ENCODE results near the gene PTPRF.

The PTPRF gene

DNA sequence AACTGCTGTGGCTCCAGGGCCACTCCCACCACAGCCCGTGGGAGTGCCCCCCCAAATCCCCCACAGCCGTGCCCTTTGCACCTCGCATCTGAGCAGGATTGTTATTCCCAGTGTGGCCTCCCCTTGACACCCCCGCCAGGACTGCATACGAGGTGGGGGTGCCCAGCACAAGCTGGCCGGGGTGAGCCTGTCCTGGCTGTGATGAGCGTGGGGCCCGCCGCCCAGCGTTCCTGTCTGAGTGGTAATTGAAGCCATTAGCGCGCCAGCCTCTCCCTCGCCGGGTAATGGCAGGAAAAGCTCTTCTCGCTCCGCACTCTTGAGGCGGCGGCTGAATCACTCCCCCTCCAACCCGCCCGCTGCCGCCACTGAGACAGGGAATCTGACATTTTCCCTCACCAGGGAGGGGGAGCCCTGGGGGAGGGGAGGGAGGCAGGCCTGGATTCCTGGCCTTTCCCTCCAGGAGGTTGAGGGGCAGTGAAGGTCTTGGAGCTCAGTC lies 27.7 kb downstream of the PTPRF start:
- no peak overlapping the region for H3K4me3 ChIP-seq (ENCODE audit: low read depth, low read length)
- no peak for DNase-seq (ENCODE audit: low read depth)
- TF ChIP-seq, protein P1, sequence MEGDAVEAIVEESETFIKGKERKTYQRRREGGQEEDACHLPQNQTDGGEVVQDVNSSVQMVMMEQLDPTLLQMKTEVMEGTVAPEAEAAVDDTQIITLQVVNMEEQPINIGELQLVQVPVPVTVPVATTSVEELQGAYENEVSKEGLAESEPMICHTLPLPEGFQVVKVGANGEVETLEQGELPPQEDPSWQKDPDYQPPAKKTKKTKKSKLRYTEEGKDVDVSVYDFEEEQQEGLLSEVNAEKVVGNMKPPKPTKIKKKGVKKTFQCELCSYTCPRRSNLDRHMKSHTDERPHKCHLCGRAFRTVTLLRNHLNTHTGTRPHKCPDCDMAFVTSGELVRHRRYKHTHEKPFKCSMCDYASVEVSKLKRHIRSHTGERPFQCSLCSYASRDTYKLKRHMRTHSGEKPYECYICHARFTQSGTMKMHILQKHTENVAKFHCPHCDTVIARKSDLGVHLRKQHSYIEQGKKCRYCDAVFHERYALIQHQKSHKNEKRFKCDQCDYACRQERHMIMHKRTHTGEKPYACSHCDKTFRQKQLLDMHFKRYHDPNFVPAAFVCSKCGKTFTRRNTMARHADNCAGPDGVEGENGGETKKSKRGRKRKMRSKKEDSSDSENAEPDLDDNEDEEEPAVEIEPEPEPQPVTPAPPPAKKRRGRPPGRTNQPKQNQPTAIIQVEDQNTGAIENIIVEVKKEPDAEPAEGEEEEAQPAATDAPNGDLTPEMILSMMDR (IDR thresholded peaks at IDR 0.05; ENCODE audit: low read depth, low read length, missing control alignments), result no peak

DNA sequence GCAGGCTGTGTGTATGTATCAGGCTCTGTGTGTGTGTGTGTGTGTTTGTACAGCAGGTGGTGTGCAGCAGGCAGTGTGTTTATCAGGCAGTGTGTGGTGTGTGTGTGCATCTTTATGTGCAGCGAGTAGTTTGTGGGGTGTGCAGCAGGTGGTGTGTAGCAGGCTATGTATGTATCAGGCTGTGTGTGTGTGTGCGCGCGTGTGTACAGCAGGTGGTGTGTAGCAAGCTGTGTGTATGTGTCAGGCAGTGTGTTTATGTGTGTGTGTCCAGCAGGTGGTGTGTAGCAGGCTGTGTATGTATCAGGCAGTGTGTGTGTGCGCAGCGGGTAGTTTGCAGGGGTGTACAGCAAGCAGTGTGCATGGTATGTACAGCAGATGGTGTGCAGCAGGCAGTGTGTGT lies 29.0 kb downstream of the PTPRF start:
- TF ChIP-seq, protein P1 (IDR thresholded peaks at IDR 0.05; ENCODE audit: low read depth, low read length, missing control alignments), result no peak
- DNase-seq (ENCODE audit: low read depth), result no peak
- H3K4me3 ChIP-seq (ENCODE audit: low read depth, low read length), result no peak overlapping the region

- no peak overlapping the region for H3K4me3 ChIP-seq (ENCODE audit: low read depth, low read length)
- TF ChIP-seq, protein P1 (IDR thresholded peaks at IDR 0.05; ENCODE audit: low read depth, low read length, missing control alignments), result no peak
- no peak for DNase-seq (ENCODE audit: low read depth)
Measured at GRCh38 chr1:43560286-43560685, 29.6 kb downstream of the PTPRF start.

- TF ChIP-seq, protein P1 (IDR thresholded peaks at IDR 0.05; ENCODE audit: low read depth, low read length, missing control alignments), result no peak
- H3K4me3 ChIP-seq (ENCODE audit: low read depth, low read length), result no peak overlapping the region
- no peak for DNase-seq (ENCODE audit: low read depth)
Measured at GRCh38 chr1:43563876-43564539, 33.3 kb downstream of the PTPRF start.

GRCh38 chr1:43564551-43565348 lies 34.1 kb downstream of the PTPRF start:
- DNase-seq (ENCODE audit: low read depth), result no peak
- H3K4me3 ChIP-seq (ENCODE audit: low read depth, low read length), result no peak overlapping the region
- TF ChIP-seq, protein P1 (IDR thresholded peaks at IDR 0.05; ENCODE audit: low read depth, low read length, missing control alignments), result no peak

DNA sequence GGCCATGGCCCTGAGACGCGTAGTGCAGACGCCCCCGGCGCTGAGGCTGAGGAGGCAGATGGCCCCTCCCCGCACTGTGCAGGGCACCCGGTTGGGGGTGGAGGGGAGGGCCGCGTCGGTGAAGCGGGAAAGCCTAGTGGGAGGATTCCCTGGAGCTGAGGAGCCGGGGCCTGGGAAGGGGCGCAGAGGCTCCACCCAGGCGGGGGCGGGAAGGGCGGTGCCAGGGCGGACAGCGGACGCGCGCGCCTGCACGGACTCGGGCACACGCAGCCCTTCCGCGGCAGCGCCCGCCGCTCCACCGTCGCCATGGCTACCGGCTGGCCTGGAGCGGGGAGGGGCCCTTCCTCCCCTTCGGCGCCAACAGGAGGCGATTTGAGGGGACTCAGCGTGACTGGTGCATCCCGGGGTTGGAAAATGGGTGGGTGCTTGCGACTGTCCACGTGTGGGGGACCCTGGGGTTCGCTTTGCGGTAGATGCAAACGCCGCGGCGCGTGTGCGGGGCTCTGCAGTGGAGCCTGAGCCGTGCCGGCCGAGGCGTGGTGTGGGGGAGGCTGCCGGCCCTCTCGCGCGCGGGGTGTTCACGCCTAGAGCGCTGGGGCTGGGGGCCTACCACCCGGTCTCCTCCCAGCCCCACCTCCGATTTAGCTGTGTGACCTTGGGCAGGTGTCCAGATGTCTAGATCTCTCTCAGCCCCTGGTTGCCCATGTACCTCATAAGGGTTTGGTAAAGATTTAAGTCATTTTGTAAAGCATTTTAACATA lies 35.1 kb downstream of the PTPRF start:
- H3K4me3 ChIP-seq (ENCODE audit: low read depth, low read length), result peak overlapping the region; percentile 26
- no peak for DNase-seq (ENCODE audit: low read depth)
- TF ChIP-seq, protein P1 (IDR thresholded peaks at IDR 0.05; ENCODE audit: low read depth, low read length, missing control alignments), result no peak
